Measurements from ENCODE around the gene TOX3. TPM values are rescaled to one million over a fixed set of nuclear protein-coding genes. Genes with fewer than 3 reads are reported as not detected.
A peak's percentile ranks its signal among the peaks of the same experiment; 100 is the strongest.

TOX3 gene
- total RNA-seq, 1 donor from 2014 or later = 48.1 TPM

GRCh38 chr16:52518884-52519283 lies 28.1 kb downstream of the TOX3 start:
- H3K79me2 ChIP-seq (ENCODE audit: low read depth) = peaks cover 100% of the 10 kb centered on the region
- peaks cover 53% of the 10 kb centered on the region for H3K36me3 Mint-ChIP-seq

GRCh38 chr16:52515068-52515671 lies 31.8 kb downstream of the TOX3 start:
- peak; percentile 30 for DNase-seq (ENCODE audit: low spot score)
- no peak overlapping the region for H3K27ac Mint-ChIP-seq
- Histone ChIP-seq H2AFZ (replicated peaks) (no peak overlapping the region), H3K27me3 (no peaks in the 10 kb centered on the region), H3K4me3 (no peak overlapping the region), H3K27ac (peak overlapping the region; percentile 0), H3K9me3 (ENCODE audit: low read depth) (no peaks in the 10 kb centered on the region), H3K4me1 (peaks cover 32% of the 10 kb centered on the region), H4K20me1 (ENCODE audit: low read depth) (peaks cover 98% of the 10 kb centered on the region), H3K79me2 (ENCODE audit: low read depth) (peaks cover 100% of the 10 kb centered on the region), H3K9ac (no peak overlapping the region), H3K4me2 (no peak overlapping the region), H3K36me3 (peaks cover 17% of the 10 kb centered on the region), H3F3A (ENCODE audit: low read depth) (peaks cover 31% of the 10 kb centered on the region)
- H3K36me3 Mint-ChIP-seq = peaks cover 36% of the 10 kb centered on the region
- no peaks in the 10 kb centered on the region for H3K9me3 Mint-ChIP-seq
- no peak for TF ChIP-seq CTCF (IDR thresholded peaks at IDR 0.05)
- TF ChIP-seq EZH2 (IDR thresholded peaks at IDR 0.05) = no peak
- no peak for TF ChIP-seq EZH2phosphoT487 (IDR thresholded peaks at IDR 0.05)
- peaks cover 28% of the 10 kb centered on the region for H3K4me1 Mint-ChIP-seq
- H3K4me3 Mint-ChIP-seq = no peak overlapping the region
- no peaks in the 10 kb centered on the region for H3K27me3 Mint-ChIP-seq (ENCODE audit: insufficient read depth, low read depth)

More at GRCh38 chr16:52518884-52519283, 28.1 kb downstream of the TOX3 start:
- H3K9ac ChIP-seq = no peak overlapping the region
- no peak overlapping the region for H3K27ac Mint-ChIP-seq
- H3K27me3 ChIP-seq = no peaks in the 10 kb centered on the region
- DNase-seq (ENCODE audit: low spot score) = no peak
- no peaks in the 10 kb centered on the region for H3K27me3 Mint-ChIP-seq (ENCODE audit: insufficient read depth, low read depth)
- H4K20me1 ChIP-seq (ENCODE audit: low read depth) = peaks cover 100% of the 10 kb centered on the region
- H3F3A ChIP-seq (ENCODE audit: low read depth) = peaks cover 15% of the 10 kb centered on the region
- peaks cover 42% of the 10 kb centered on the region for H3K4me1 ChIP-seq
- H3K4me3 Mint-ChIP-seq = no peak overlapping the region
- no peak overlapping the region for H3K4me3 ChIP-seq
- peaks cover 8% of the 10 kb centered on the region for H3K4me1 Mint-ChIP-seq
- no peak overlapping the region for H2AFZ ChIP-seq (replicated peaks)
- TF ChIP-seq EZH2 (IDR thresholded peaks at IDR 0.05) (no peak), CTCF (IDR thresholded peaks at IDR 0.05) (no peak), EZH2phosphoT487 (IDR thresholded peaks at IDR 0.05) (no peak)
- H3K9me3 Mint-ChIP-seq = no peaks in the 10 kb centered on the region
- no peak overlapping the region for H3K27ac ChIP-seq
- no peak overlapping the region for H3K4me2 ChIP-seq
- H3K36me3 ChIP-seq = peaks cover 27% of the 10 kb centered on the region
- no peaks in the 10 kb centered on the region for H3K9me3 ChIP-seq (ENCODE audit: low read depth)

- Mint-ChIP-seq H3K9me3 (no peaks in the 10 kb centered on the region), H3K27ac (peak overlapping the region; percentile 2), H3K4me1 (peaks cover 45% of the 10 kb centered on the region), H3K27me3 (ENCODE audit: insufficient read depth, low read depth) (no peaks in the 10 kb centered on the region), H3K4me3 (no peak overlapping the region), H3K36me3 (peaks cover 16% of the 10 kb centered on the region)
- Histone ChIP-seq H3K27ac (peak overlapping the region; percentile 89), H3K79me2 (ENCODE audit: low read depth) (peaks cover 100% of the 10 kb centered on the region), H3F3A (ENCODE audit: low read depth) (peaks cover 31% of the 10 kb centered on the region), H3K27me3 (no peaks in the 10 kb centered on the region), H3K4me3 (peak overlapping the region; percentile 26), H3K9me3 (ENCODE audit: low read depth) (no peaks in the 10 kb centered on the region), H3K9ac (no peak overlapping the region), H3K4me1 (peaks cover 34% of the 10 kb centered on the region), H3K4me2 (peak overlapping the region; percentile 69), H3K36me3 (peaks cover 12% of the 10 kb centered on the region), H4K20me1 (ENCODE audit: low read depth) (peaks cover 98% of the 10 kb centered on the region), H2AFZ (replicated peaks) (no peak overlapping the region)
- TF ChIP-seq CTCF (IDR thresholded peaks at IDR 0.05) = no peak
- TF ChIP-seq EZH2phosphoT487 (IDR thresholded peaks at IDR 0.05) = no peak
- no peak for TF ChIP-seq EZH2 (IDR thresholded peaks at IDR 0.05)
- peak; percentile 54 for DNase-seq (ENCODE audit: low spot score)
Observed at GRCh38 chr16:52512297-52512987, 34.5 kb downstream of the TOX3 start.

All from neural progenitor cell (in vitro differentiated cells).